ENCODE measurements around the gene TRPV4.

The TRPV4 gene

DNA sequence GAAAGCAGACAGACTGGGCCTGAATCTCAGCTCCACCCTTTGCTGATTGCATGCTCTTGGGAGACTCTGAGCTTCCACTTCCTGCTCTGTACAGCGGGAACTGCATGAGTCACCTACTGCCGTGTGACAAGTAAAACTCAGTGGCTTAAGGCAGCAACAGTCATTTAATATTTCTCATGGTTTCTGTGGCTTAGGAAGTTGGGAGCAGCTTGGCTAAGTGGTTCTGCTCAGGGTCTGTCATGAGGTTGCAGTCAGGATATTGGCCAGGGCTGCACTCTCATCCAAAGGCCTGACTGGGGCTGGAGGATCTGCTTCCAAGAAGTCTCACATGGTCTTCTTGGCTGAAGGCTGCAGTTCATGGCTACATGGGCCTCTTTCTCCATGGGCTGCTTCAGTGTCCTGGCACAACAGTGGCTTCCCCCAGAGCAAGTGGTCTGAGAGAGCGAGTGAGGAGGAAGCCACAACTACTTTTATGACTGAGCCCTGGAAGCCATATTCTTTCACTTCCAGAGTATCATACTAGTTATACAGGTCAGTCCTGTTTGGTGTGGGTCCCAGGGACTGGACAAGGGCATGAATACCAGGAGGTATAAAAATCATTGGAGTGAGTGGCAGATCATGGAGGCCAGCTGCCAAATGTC is 69.9 kb downstream of the TRPV4 start:
- Histone ChIP-seq H3K27ac (no peak overlapping the region), H3K9ac (no peak overlapping the region), H2AFZ (ENCODE audit: low read depth) (no peak overlapping the region), H3K4me1 (ENCODE audit: low read depth, poor library complexity, severe bottlenecking) (no peaks in the 10 kb centered on the region), H3K27me3 (ENCODE audit: insufficient read depth, low read depth) (no peaks in the 10 kb centered on the region), H4K20me1 (ENCODE audit: insufficient read depth) (no peaks in the 10 kb centered on the region), H3K4me3 (IDR thresholded peaks at IDR 0.05; ENCODE audit: insufficient read depth, low read depth, low read length) (no peak overlapping the region), H3K4me2 (no peak overlapping the region), H3K36me3 (ENCODE audit: insufficient read depth) (no peaks in the 10 kb centered on the region), H3K79me2 (ENCODE audit: insufficient read depth, low read depth) (no peaks in the 10 kb centered on the region)
- TF ChIP-seq CTCF (conservative IDR thresholded peaks at IDR 0.05; ENCODE audit: low read depth, low read length) = no peak

GRCh38 chr12:109762673-109763191 is 70.5 kb downstream of the TRPV4 start:
- Histone ChIP-seq H3K4me3 (IDR thresholded peaks at IDR 0.05; ENCODE audit: insufficient read depth, low read depth, low read length) (no peak overlapping the region), H3K4me2 (no peak overlapping the region), H3K27me3 (ENCODE audit: insufficient read depth, low read depth) (no peaks in the 10 kb centered on the region), H3K4me1 (ENCODE audit: low read depth, poor library complexity, severe bottlenecking) (no peaks in the 10 kb centered on the region), H2AFZ (ENCODE audit: low read depth) (no peak overlapping the region), H4K20me1 (ENCODE audit: insufficient read depth) (no peaks in the 10 kb centered on the region), H3K79me2 (ENCODE audit: insufficient read depth, low read depth) (no peaks in the 10 kb centered on the region), H3K9ac (no peak overlapping the region), H3K27ac (no peak overlapping the region), H3K36me3 (ENCODE audit: insufficient read depth) (no peaks in the 10 kb centered on the region)
- TF ChIP-seq CTCF (conservative IDR thresholded peaks at IDR 0.05; ENCODE audit: low read depth, low read length) = no peak

DNA sequence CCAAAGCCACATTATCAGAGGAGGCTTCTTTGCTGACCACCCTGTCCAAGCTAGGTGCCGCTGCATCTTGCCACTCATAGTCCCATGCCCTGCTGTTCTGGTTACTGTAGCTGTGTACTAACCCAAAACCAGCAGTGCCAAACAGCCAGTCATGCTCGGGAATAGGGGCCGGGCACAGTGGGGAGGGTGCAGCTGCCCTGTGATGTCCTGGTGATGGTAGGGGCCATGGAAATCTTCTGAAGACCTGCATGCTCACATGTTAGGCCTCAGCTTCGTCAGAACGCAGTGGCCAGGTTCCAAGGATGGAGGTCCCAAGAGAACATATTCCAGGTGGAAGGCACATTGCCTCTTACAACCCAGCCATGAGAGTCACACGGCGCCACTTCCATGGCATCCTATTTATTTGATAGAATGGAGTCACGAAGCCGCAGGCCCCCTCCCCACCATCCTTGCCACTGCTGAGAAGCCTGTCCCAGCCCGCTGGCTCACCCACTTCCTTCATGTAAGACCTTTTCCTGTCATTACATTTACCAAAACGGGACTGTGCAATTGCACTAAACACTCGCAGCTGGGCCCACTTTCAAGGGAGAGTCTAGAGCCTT is 71.0 kb downstream of the TRPV4 start:
- H3K27ac ChIP-seq = no peak overlapping the region
- no peak overlapping the region for H3K4me2 ChIP-seq
- no peaks in the 10 kb centered on the region for H3K27me3 ChIP-seq (ENCODE audit: insufficient read depth, low read depth)
- H3K79me2 ChIP-seq (ENCODE audit: insufficient read depth, low read depth) = no peaks in the 10 kb centered on the region
- H3K9ac ChIP-seq = no peak overlapping the region
- no peaks in the 10 kb centered on the region for H3K4me1 ChIP-seq (ENCODE audit: low read depth, poor library complexity, severe bottlenecking)
- H3K4me3 ChIP-seq (IDR thresholded peaks at IDR 0.05; ENCODE audit: insufficient read depth, low read depth, low read length) = no peak overlapping the region
- no peaks in the 10 kb centered on the region for H3K36me3 ChIP-seq (ENCODE audit: insufficient read depth)
- TF ChIP-seq CTCF (conservative IDR thresholded peaks at IDR 0.05; ENCODE audit: low read depth, low read length) = no peak
- no peaks in the 10 kb centered on the region for H4K20me1 ChIP-seq (ENCODE audit: insufficient read depth)
- no peak overlapping the region for H2AFZ ChIP-seq (ENCODE audit: low read depth)

DNA sequence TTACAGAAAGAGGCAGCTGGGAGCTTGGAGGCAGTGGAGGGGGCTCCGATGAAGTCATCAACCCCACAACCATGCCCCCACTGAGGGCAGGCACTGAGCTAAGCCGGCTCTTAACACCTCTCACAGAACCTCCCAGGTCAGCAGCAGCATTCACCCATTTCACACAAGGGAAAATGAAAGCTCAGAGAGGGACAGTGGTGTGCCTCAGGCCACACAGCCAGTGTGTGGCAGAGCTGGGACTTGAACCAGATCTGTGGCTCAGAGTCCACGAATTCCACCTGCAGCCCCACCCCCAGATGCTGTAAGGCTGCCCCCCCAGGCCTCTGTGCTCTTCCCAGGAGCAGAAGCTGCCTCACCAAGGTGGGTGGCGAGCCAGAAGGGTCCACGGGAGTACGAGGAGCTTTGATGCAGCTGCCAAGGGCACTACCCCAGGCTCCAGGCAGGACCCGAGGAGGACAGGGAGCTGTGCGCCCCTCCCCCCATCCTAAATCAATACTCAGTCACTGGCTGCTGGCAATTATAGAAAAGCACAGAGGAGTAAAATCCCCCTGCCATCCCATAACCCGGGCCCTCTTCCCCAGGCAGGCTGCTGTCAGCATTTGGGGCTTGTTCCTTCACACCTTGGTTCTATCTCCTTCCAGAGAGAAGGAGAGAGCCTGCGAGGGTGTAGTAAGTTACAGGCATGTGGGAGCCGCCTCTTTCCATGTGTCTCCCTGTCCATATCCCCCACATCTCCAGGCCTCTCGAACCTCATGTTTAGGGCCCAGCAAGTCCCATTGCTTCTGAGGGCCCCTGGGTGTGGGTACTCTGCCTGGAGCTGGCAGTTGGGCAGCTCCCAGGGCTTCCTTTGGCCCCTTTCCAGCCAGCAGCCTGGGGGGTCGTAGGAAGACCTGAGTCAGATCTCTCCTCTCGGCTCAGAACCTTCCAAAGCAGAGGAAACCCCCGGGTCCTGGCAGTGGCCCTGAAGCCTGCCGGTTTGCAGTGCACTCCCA is 72.0 kb downstream of the TRPV4 start:
- Histone ChIP-seq H3K36me3 (ENCODE audit: insufficient read depth) (no peaks in the 10 kb centered on the region), H3K4me2 (no peak overlapping the region), H3K4me3 (IDR thresholded peaks at IDR 0.05; ENCODE audit: insufficient read depth, low read depth, low read length) (no peak overlapping the region), H3K4me1 (ENCODE audit: low read depth, poor library complexity, severe bottlenecking) (no peaks in the 10 kb centered on the region), H3K27ac (no peak overlapping the region), H4K20me1 (ENCODE audit: insufficient read depth) (no peaks in the 10 kb centered on the region), H3K9ac (no peak overlapping the region), H2AFZ (ENCODE audit: low read depth) (no peak overlapping the region), H3K27me3 (ENCODE audit: insufficient read depth, low read depth) (no peaks in the 10 kb centered on the region), H3K79me2 (ENCODE audit: insufficient read depth, low read depth) (no peaks in the 10 kb centered on the region)
- TF ChIP-seq CTCF (conservative IDR thresholded peaks at IDR 0.05; ENCODE audit: low read depth, low read length) = no peak
